Measurements from ENCODE around the gene MAP2. TPM values are rescaled to one million over a fixed set of nuclear protein-coding genes. Genes with fewer than 3 reads are reported as not detected.

Gene MAP2
- total RNA-seq, 6 experiments from 2014 or later, result 1.0 to 2.0 (median 1.6) TPM

DNA sequence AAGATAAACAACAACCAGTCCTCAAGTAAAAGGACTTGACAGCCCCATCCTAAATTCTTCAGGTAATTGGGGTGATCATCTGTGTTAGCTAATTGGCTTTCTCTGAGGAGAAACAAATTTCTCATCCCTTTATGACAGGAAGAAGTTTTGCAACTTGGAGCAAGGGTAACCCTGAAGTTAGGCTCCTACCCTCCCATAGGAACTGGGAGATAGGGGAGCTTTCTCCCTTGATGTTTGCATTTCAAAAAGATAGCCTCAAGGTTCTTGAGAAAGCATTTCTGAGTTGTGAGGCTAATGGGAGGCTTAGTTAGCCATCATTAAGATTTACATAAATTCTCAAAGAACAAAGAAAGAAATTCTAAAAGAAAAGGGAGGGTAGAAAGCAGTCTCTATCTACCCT, 95.4 kb downstream of the MAP2 start:
- H3K4me3 Mint-ChIP-seq, result no peak overlapping the region
- no peaks in the 10 kb centered on the region for H3K9me3 Mint-ChIP-seq
- H3K27ac Mint-ChIP-seq, result no peak overlapping the region
- H3K36me3 Mint-ChIP-seq (ENCODE audit: low read depth), result no peaks in the 10 kb centered on the region
- no peaks in the 10 kb centered on the region; the same call in 1 of the 2 replicates for H3K27me3 Mint-ChIP-seq (ENCODE audit: insufficient read depth)
- TF ChIP-seq, protein P1, sequence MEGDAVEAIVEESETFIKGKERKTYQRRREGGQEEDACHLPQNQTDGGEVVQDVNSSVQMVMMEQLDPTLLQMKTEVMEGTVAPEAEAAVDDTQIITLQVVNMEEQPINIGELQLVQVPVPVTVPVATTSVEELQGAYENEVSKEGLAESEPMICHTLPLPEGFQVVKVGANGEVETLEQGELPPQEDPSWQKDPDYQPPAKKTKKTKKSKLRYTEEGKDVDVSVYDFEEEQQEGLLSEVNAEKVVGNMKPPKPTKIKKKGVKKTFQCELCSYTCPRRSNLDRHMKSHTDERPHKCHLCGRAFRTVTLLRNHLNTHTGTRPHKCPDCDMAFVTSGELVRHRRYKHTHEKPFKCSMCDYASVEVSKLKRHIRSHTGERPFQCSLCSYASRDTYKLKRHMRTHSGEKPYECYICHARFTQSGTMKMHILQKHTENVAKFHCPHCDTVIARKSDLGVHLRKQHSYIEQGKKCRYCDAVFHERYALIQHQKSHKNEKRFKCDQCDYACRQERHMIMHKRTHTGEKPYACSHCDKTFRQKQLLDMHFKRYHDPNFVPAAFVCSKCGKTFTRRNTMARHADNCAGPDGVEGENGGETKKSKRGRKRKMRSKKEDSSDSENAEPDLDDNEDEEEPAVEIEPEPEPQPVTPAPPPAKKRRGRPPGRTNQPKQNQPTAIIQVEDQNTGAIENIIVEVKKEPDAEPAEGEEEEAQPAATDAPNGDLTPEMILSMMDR (IDR thresholded peaks at IDR 0.05), result no peak
- DNase-seq, result no peak
- H3K4me1 Mint-ChIP-seq (ENCODE audit: low read depth), result peaks cover 4% of the 10 kb centered on the region; the same call in 1 of the 2 replicates

DNA sequence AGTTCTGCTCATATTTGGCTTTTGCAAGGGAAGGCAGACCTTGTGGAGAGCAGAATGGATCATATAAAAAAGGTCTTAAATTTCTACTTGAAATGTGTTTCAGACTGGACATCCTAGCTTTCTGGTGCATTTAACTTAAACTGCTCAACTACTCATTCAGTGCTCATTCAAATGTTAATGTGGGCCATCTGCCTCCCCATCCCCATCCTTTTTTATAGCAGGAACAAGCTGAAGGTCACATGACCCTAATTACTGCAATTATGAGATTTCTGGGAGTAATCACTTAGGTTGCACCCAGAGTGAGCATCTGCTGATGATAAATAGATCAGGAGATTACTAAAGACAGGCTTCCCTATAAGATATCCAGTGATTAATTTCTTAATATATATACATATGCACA, 96.1 kb downstream of the MAP2 start:
- no peak for DNase-seq
- Mint-ChIP-seq H3K4me1 (ENCODE audit: low read depth) (peaks cover 4% of the 10 kb centered on the region; the same call in 1 of the 2 replicates), H3K27me3 (ENCODE audit: insufficient read depth) (no peaks in the 10 kb centered on the region; the same call in 1 of the 2 replicates), H3K4me3 (no peak overlapping the region), H3K9me3 (no peaks in the 10 kb centered on the region), H3K36me3 (ENCODE audit: low read depth) (no peaks in the 10 kb centered on the region), H3K27ac (no peak overlapping the region)
- TF ChIP-seq, protein P1 (IDR thresholded peaks at IDR 0.05), result no peak

DNA sequence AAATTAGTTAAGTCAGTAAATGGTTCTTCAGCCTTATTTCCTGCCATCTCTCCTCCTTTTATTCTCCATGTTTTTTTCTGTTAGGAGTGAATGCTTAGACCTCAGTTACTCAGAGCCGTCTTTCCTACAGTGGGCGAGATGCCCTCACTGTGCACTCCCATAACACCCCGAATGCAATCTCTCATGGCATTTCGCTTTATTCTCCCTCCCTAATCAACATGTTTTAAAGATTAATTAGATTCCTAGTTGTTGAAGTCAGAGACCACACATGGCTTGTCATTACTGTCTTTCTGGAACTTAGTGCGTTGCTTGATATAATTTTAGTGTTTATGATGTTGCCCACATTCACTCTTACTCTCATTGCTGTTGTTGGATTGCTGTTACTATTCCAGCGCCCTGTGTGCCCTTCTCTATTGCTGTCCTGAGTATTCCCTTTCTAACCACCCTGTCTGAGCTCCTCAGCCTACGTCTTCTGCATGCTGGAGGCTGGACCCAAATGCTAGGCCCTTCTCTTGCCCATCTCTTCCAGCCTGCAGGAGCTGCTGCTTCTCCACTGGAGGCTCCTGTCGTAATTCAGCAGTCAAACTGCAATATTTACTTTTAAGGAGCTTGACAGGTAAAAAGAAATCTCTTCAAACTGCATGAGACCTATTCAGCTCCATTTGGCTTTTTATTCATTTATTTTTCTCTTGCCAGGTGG, 99.3 kb downstream of the MAP2 start:
- no peaks in the 10 kb centered on the region for H3K36me3 Mint-ChIP-seq (ENCODE audit: low read depth)
- no peaks in the 10 kb centered on the region for H3K9me3 Mint-ChIP-seq
- H3K4me3 Mint-ChIP-seq, result no peak overlapping the region
- TF ChIP-seq, protein P1 (IDR thresholded peaks at IDR 0.05), result no peak
- H3K27me3 Mint-ChIP-seq (ENCODE audit: insufficient read depth), result no peaks in the 10 kb centered on the region
- H3K4me1 Mint-ChIP-seq (ENCODE audit: low read depth), result peaks cover 31% of the 10 kb centered on the region
- DNase-seq, result no peak
- H3K27ac Mint-ChIP-seq, result no peak overlapping the region

DNA sequence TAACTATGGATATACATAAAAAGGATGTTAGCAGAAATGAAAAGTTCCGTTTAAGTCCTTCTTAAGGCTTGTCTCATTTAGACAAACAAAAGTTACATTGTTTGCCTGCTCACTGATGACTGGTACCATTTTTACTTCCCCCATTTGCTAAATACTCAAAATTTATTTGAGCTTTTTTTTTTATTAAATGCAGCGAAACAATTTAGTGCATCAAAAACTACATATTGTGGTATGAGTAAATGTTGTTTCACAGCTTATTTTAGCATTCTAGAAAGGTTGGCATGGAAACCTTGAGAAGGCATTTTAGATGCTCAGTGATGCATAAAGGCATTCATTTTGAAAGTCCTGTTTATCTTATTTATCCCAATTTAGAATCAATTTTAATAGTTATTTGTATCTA, 100.0 kb downstream of the MAP2 start:
- H3K4me3 Mint-ChIP-seq, result no peak overlapping the region
- H3K4me1 Mint-ChIP-seq (ENCODE audit: low read depth), result peaks cover 31% of the 10 kb centered on the region
- no peaks in the 10 kb centered on the region for H3K36me3 Mint-ChIP-seq (ENCODE audit: low read depth)
- no peak for DNase-seq
- TF ChIP-seq, protein P1 (IDR thresholded peaks at IDR 0.05), result no peak
- H3K9me3 Mint-ChIP-seq, result no peaks in the 10 kb centered on the region
- H3K27me3 Mint-ChIP-seq (ENCODE audit: insufficient read depth), result no peaks in the 10 kb centered on the region
- H3K27ac Mint-ChIP-seq, result no peak overlapping the region

DNA sequence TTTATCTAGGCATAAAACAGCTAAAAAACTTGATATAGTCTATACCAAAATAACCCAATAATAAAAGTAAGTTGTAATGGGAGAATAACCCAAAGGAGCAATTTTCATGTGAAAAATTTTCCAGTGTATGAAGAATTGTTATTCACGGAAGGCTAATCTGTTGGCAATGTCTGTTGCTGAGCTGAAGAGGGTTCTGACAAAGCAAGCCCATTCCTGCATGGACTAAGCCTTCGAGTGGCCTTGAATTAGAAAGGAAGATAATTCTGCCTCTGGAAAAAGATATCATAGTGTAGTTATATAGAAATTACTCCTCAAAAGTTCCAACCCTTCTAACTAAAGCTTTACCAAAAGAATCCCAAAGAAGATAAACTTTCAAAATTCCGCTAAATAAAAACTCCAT, 101.5 kb downstream of the MAP2 start:
- no peaks in the 10 kb centered on the region for H3K36me3 Mint-ChIP-seq (ENCODE audit: low read depth)
- H3K27me3 Mint-ChIP-seq (ENCODE audit: insufficient read depth), result no peaks in the 10 kb centered on the region
- DNase-seq, result no peak
- peak overlapping the region; percentile 77 for H3K27ac Mint-ChIP-seq
- H3K4me3 Mint-ChIP-seq, result peak overlapping the region; percentile 68
- peaks cover 31% of the 10 kb centered on the region for H3K4me1 Mint-ChIP-seq (ENCODE audit: low read depth)
- no peaks in the 10 kb centered on the region for H3K9me3 Mint-ChIP-seq
- TF ChIP-seq, protein P1 (IDR thresholded peaks at IDR 0.05), result no peak

All from HFFc6 (cell line).